Transverse colon (tissue), 4 donors: ENCODE measurements around the gene ZDHHC7. TPM values are rescaled to one million over a fixed set of nuclear protein-coding genes. Genes with fewer than 3 reads are reported as not detected.

Experiments used
- DNase-seq: peaks from one replicate; pipeline ENCODE4 v3.0.0-alpha.2; 2019
- H3K27ac ChIP-seq, 4 donors: fragments of 200-600 bp; sonication (generic); 2 replicates each; pipeline ENCODE4 v1.5.1; 2016 to 2018; ENCODE audit warnings: inconsistent platforms in 4 of 4
- H3K27me3 ChIP-seq: fragments of 200-600 bp; sonication (generic); 2 replicates; pipeline ENCODE4 v1.5.1; 2017; ENCODE audit warnings: inconsistent platforms
- H3K36me3 ChIP-seq, 4 donors: fragments of 200-600 bp; sonication (generic); 2 replicates each; pipeline ENCODE4 v1.5.1; 2017 to 2019; ENCODE audit warnings: inconsistent platforms in 4 of 4
- H3K4me1 ChIP-seq, 4 donors: fragments of 200-600 bp; sonication (generic); 2 replicates each; pipeline ENCODE4 v1.5.1; 2017 to 2020; ENCODE audit warnings: inconsistent platforms in 4 of 4
- H3K4me3 ChIP-seq, 4 donors: fragments of 200-600 bp; sonication (generic); 1 replicate in 1 of 4; 2 replicates in 3 of 4; pipeline versions ENCODE4 v1.5.1 to v1.6.1; 2017 to 2019; ENCODE audit warnings: inconsistent platforms in 4 of 4
- H3K9me3 ChIP-seq, 2 donors: fragments of 200-600 bp; sonication (generic); 2 replicates each; pipeline ENCODE4 v1.5.1; 2017 to 2019; ENCODE audit warnings: inconsistent platforms in 2 of 2
- CTCF ChIP-seq, 5 experiments: fragments of 200-600 bp in 3 of 5; fragments of 450-650 bp in 2 of 5; sonication (generic) in 3 of 5; IDR thresholded peaks; 1 replicate in 2 of 5; 2 replicates in 3 of 5; pipeline ENCODE4 v1.5.1; 2016 to 2017; ENCODE audit warnings: antibody characterized with exemption in 5 of 5, inconsistent platforms in 3 of 5, mild to moderate bottlenecking in 2 of 5, moderate library complexity in 1 of 5
- EP300 ChIP-seq: sonication (generic); formaldehyde crosslinking; IDR thresholded peaks from one replicate; pipeline ENCODE4 v1.6.1; 2017; ENCODE audit warnings: antibody characterized with exemption, low read depth
- POLR2A ChIP-seq: fragments of 450-650 bp; IDR thresholded peaks from one replicate; pipeline ENCODE4 v1.6.1; 2016; ENCODE audit warnings: antibody characterized with exemption, mild to moderate bottlenecking, moderate library complexity
- POLR2AphosphoS5 ChIP-seq, 3 donors: sonication (generic); formaldehyde crosslinking; IDR thresholded peaks; one replicate each; pipeline ENCODE4 v1.6.1; 2016; ENCODE audit warnings: antibody characterized with exemption in 3 of 3
- WGBS, 2 donors: methylation state at CpG; one replicate each; pipeline ENCODE4 v1.1.5; 2018; ENCODE audit warnings: low coverage in 1 of 2; 5-methylcytosine and 5-hydroxymethylcytosine counted together
- in situ Hi-C, 4 donors: fragments of 200-750 bp; cut with MboI; loops; one replicate each; pipeline versions ENCODE4 v1.15.0 to v1.15.1; 2017; ENCODE audit warnings: low sequenced_read_pairs in 3 of 4, low pct_ligation_motif_present in 1 of 4, low pct_unique_long_range_greater_than_20kb in 1 of 4
- intact Hi-C: fragments of 100-400 bp; cut with DNase I; formaldehyde crosslinking; loops from one replicate; pipeline ENCODE4 v1.15.1; 2023; ENCODE audit warnings: low total_unique reads
- total RNA-seq, 4 donors: library from RNA; depleted of rRNA; stranded (reverse); fragments of >200 nt; gene quantifications; one replicate each; pipeline ENCODE4 v1.1.0, GENCODE V29; 2016

ZDHHC7 gene
- total RNA-seq, 4 donors from 2014 or later = 100 to 940 (median 120) TPM

- Histone ChIP-seq H3K36me3 (no peaks in the 10 kb centered on the region), H3K9me3 (no peaks in the 10 kb centered on the region), H3K27me3 (no peaks in the 10 kb centered on the region), H3K4me1 (peaks cover 52 to 84% (median 74%) of the 10 kb centered on the region in 4 donors), H3K4me3 (peak overlapping the region in 1 of 4 donors; percentile 4), H3K27ac (peak overlapping the region; percentile 80 to 85 (median 84))
- in situ Hi-C loops = no loop called here
- WGBS, 2 donors = 25 to 40% methylated on average over 8 to 10 of the region's 10 CpGs
- intact Hi-C loops = no loop called here
- DNase-seq = no peak
- TF ChIP-seq POLR2A (no peak), POLR2AphosphoS5 (IDR thresholded peaks at IDR 0.05) (no peak), CTCF (IDR thresholded peaks at IDR 0.05) (no peak), EP300 (no peak)
These were observed 9.2 kb downstream of the ZDHHC7 start for GRCh38 chr16:85002099-85002541.

GRCh38 chr16:84999857-85000480 is 11.4 kb downstream of the ZDHHC7 start:
- Histone ChIP-seq H3K4me1 (peaks cover 54 to 84% (median 76%) of the 10 kb centered on the region in 4 donors), H3K9me3 (no peaks in the 10 kb centered on the region), H3K36me3 (no peaks in the 10 kb centered on the region), H3K27ac (peak overlapping the region; percentile 80 to 85 (median 84)), H3K4me3 (no peak overlapping the region), H3K27me3 (no peaks in the 10 kb centered on the region)
- DNase-seq = no peak
- intact Hi-C loops (no loop called here), in situ Hi-C loops (no loop called here)
- TF ChIP-seq EP300 (no peak), POLR2AphosphoS5 (IDR thresholded peaks at IDR 0.05) (no peak), CTCF (IDR thresholded peaks at IDR 0.05) (no peak), POLR2A (no peak)
- 80 to 88% methylated on average over 8 to 11 of the region's 11 CpGs for WGBS, 2 donors

GRCh38 chr16:84999200-84999599 is 12.1 kb downstream of the ZDHHC7 start:
- 58 to 74% methylated on average over 3 of the region's 3 CpGs for WGBS, 2 donors
- H3K36me3 ChIP-seq = no peaks in the 10 kb centered on the region
- no peak for TF ChIP-seq CTCF (IDR thresholded peaks at IDR 0.05)
- TF ChIP-seq POLR2A = no peak
- no peak for TF ChIP-seq EP300
- TF ChIP-seq POLR2AphosphoS5 (IDR thresholded peaks at IDR 0.05) = no peak
- in situ Hi-C loops = no loop called here
- peaks cover 53 to 84% (median 76%) of the 10 kb centered on the region in 4 donors for H3K4me1 ChIP-seq
- intact Hi-C loops = no loop called here
- no peaks in the 10 kb centered on the region for H3K9me3 ChIP-seq
- no peak overlapping the region for H3K4me3 ChIP-seq
- DNase-seq = no peak
- no peaks in the 10 kb centered on the region for H3K27me3 ChIP-seq
- H3K27ac ChIP-seq = peak overlapping the region; percentile 80 to 85 (median 84)

GRCh38 chr16:84996365-84996764 is 15.0 kb downstream of the ZDHHC7 start:
- Histone ChIP-seq H3K27ac (peak overlapping the region; percentile 85 to 91 (median 88)), H3K36me3 (no peaks in the 10 kb centered on the region), H3K9me3 (no peaks in the 10 kb centered on the region), H3K4me1 (peaks cover 49 to 84% (median 74%) of the 10 kb centered on the region in 4 donors), H3K4me3 (no peak overlapping the region), H3K27me3 (no peaks in the 10 kb centered on the region)
- TF ChIP-seq EP300 (no peak), POLR2AphosphoS5 (IDR thresholded peaks at IDR 0.05) (no peak), POLR2A (no peak), CTCF (IDR thresholded peaks at IDR 0.05) (no peak)
- 93 to 100% methylated on average over 3 to 11 of the region's 11 CpGs for WGBS, 2 donors
- intact Hi-C loops (no loop called here), in situ Hi-C loops (no loop called here)
- no peak for DNase-seq
